Activated CD4-positive, alpha-beta T cell treated with anti-CD3 and anti-CD28 coated beads, Interleukin-2, amount 10 ng/mL, durations not matched to agents 7 days and 5 days (primary cell): Measurements from ENCODE around the gene LRRC8C. TPM values are rescaled to one million over a fixed set of nuclear protein-coding genes. Genes with fewer than 3 reads are reported as not detected.

Experiments
- CTCF ChIA-PET: fragments of 350-600 bp; sonication (Branson Sonifier 250); formaldehyde crosslinking; loops from one replicate; lab custom pipeline; 2021; ENCODE audit warnings: antibody characterized with exemption; lab: Charles Lee
- POLR2A ChIA-PET: fragments of 350-600 bp; sonication (Branson Sonifier 250); formaldehyde crosslinking; loops from one replicate; lab custom pipeline; 2021; ENCODE audit warnings: antibody characterized with exemption; lab: Charles Lee
- DNase-seq: peaks from one replicate; pipeline ENCODE4 v3.0.0-alpha.2; 2020
- H3K27ac Mint-ChIP-seq: one replicate; pipeline ENCODE4 v1.8.0; 2021; ENCODE audit warnings: mild to moderate bottlenecking, moderate library complexity, mixed read lengths
- H3K27me3 Mint-ChIP-seq: one replicate; pipeline ENCODE4 v1.8.0; 2021; ENCODE audit warnings: mixed read lengths
- H3K36me3 Mint-ChIP-seq: one replicate; pipeline ENCODE4 v1.8.0; 2021; ENCODE audit warnings: low read depth, mixed read lengths
- H3K4me1 Mint-ChIP-seq: one replicate; pipeline ENCODE4 v1.8.0; 2021; ENCODE audit warnings: mixed read lengths
- H3K4me3 Mint-ChIP-seq: one replicate; pipeline ENCODE4 v1.8.0; 2021; ENCODE audit warnings: mild to moderate bottlenecking, moderate library complexity, mixed read lengths
- H3K9me3 Mint-ChIP-seq: one replicate; pipeline ENCODE4 v1.8.0; 2021; ENCODE audit warnings: mixed read lengths
- total RNA-seq, 2 experiments: library from RNA; stranded (reverse); gene quantifications; one replicate each; pipeline ENCODE4 v1.2.3, GENCODE V29; 2021

LRRC8C gene
- total RNA-seq, 2 experiments from 2014 or later, result 45.0 to 55.2 TPM

GRCh38 chr1:89667691-89668090, 34.8 kb downstream of the LRRC8C start:
- ChIA-PET CTCF (interaction anchor here (1.0 to 3.8 kb wide), 3 partner anchors 8 to 27 kb away, joined by 4 to 21 read pairs (median 4); no protein-coding TSS in a partner anchor), POLR2A (interaction anchor here (0.7 to 1.1 kb wide), 2 partner anchors 32 to 86 kb away, joined by 3 to 4 read pairs; no protein-coding TSS in a partner anchor)
- H3K36me3 Mint-ChIP-seq, result peaks cover 75% of the 10 kb centered on the region
- no peak for DNase-seq
- H3K27ac Mint-ChIP-seq, result no peak overlapping the region
- H3K9me3 Mint-ChIP-seq, result peaks cover 11% of the 10 kb centered on the region
- no peaks in the 10 kb centered on the region for H3K27me3 Mint-ChIP-seq
- no peak overlapping the region for H3K4me3 Mint-ChIP-seq
- peaks cover 84% of the 10 kb centered on the region for H3K4me1 Mint-ChIP-seq

DNA sequence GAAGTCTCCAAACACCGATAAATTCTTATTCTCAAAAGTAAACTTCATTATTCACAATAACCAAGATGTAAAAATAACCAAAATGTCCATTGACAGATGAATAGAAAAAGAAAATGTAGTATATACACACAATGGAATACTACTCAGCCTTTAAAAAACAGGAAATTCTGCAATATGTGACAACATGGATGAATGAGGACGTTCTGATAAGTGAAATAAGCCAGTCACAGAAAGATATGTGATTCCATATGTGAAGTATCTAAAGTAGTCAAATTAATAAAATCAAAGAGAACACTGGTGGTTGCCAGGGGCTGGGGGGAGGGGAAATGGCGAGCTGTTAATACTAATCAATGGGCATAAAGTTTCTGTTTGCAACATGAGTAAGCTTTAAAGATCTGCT, 36.0 kb downstream of the LRRC8C start:
- ChIA-PET POLR2A (no interaction called here), CTCF (interaction anchor here (3.8 kb wide), 1 partner anchor 9 kb away, joined by 21 read pairs; no protein-coding TSS in a partner anchor)
- peaks cover 8% of the 10 kb centered on the region for H3K9me3 Mint-ChIP-seq
- peaks cover 91% of the 10 kb centered on the region for H3K4me1 Mint-ChIP-seq
- no peak overlapping the region for H3K27ac Mint-ChIP-seq
- DNase-seq, result no peak
- H3K36me3 Mint-ChIP-seq, result peaks cover 76% of the 10 kb centered on the region
- H3K4me3 Mint-ChIP-seq, result no peak overlapping the region
- no peaks in the 10 kb centered on the region for H3K27me3 Mint-ChIP-seq

DNA sequence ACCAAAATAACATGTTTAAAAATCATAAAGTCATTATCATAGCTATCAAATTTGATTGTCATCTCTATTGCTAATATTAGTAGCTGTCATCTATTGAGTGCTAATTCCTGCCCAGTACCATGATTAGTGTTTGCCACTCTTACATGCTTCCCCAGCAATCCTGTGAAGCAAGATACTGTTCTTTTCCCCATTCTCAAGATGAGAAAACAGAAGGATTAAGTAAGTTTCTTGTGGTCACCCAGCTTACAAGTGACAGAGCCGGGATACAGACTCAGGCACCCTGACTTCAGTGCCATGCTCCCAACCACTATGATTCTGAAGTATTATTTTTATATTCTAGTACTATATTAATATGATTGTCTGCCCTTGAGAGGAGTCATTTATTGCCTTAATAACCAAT, 36.5 kb downstream of the LRRC8C start:
- ChIA-PET CTCF (interaction anchor here (3.8 kb wide), 1 partner anchor 10 kb away, joined by 21 read pairs; no protein-coding TSS in a partner anchor), POLR2A (no interaction called here)
- Mint-ChIP-seq H3K36me3 (peaks cover 76% of the 10 kb centered on the region), H3K27me3 (no peaks in the 10 kb centered on the region), H3K4me3 (no peak overlapping the region), H3K27ac (no peak overlapping the region), H3K9me3 (peaks cover 6% of the 10 kb centered on the region), H3K4me1 (peaks cover 91% of the 10 kb centered on the region)
- DNase-seq, result no peak

GRCh38 chr1:89670163-89670562, 37.2 kb downstream of the LRRC8C start:
- H3K27ac Mint-ChIP-seq, result peak overlapping the region; percentile 39
- peaks cover 76% of the 10 kb centered on the region for H3K36me3 Mint-ChIP-seq
- ChIA-PET POLR2A (no interaction called here), CTCF (interaction anchor here (0.6 to 3.8 kb wide), 3 partner anchors 10 to 293 kb away, joined by 3 to 21 read pairs (median 5); no protein-coding TSS in a partner anchor)
- H3K4me3 Mint-ChIP-seq, result no peak overlapping the region
- peaks cover 2% of the 10 kb centered on the region for H3K9me3 Mint-ChIP-seq
- H3K4me1 Mint-ChIP-seq, result peaks cover 91% of the 10 kb centered on the region
- H3K27me3 Mint-ChIP-seq, result no peaks in the 10 kb centered on the region
- DNase-seq, result no peak

- Mint-ChIP-seq H3K9me3 (peaks cover 2% of the 10 kb centered on the region), H3K27ac (no peak overlapping the region), H3K27me3 (no peaks in the 10 kb centered on the region), H3K36me3 (peaks cover 79% of the 10 kb centered on the region), H3K4me1 (peaks cover 94% of the 10 kb centered on the region), H3K4me3 (no peak overlapping the region)
- ChIA-PET CTCF (interaction anchor here (0.6 to 3.8 kb wide), 6 partner anchors 11 to 293 kb away, joined by 3 to 21 read pairs (median 4); no protein-coding TSS in a partner anchor), POLR2A (no interaction called here)
- no peak for DNase-seq
Measured at GRCh38 chr1:89670711-89671110, 37.8 kb downstream of the LRRC8C start.

DNA sequence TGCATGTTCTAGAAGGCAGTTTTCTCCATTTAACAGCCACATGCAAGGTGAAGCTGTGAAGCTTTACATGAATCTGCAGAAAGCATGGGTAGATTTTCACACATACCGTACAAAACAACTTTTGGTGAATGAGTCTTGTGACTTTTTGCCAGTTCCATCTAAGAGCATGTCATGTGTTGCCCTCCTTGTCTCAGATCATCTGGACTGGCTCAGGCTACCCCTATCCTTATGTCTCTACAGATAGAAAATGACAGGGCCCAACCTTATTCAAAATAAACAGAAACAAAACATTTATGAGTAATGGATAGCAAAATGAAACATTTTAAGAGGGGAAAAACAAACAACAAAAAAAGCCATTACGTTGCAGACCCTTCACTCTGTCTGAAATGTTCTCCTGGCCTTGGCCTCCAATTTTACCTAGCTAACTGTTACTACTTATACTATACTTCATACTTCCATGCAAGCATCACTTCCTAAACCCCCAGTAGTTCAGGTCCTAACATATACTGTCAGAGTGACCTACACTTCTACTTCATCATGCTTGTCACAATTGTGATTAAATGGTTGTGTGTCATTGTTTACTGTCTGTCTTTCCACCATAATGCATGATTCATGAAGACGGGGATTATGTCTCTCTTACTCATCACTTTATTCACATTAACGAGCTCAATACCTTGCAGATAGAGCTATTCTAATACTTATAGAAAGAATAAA, 39.0 kb downstream of the LRRC8C start:
- Mint-ChIP-seq H3K4me1 (peaks cover 90% of the 10 kb centered on the region), H3K27me3 (no peaks in the 10 kb centered on the region), H3K36me3 (peaks cover 79% of the 10 kb centered on the region), H3K4me3 (no peak overlapping the region), H3K9me3 (peaks cover 2% of the 10 kb centered on the region), H3K27ac (no peak overlapping the region)
- DNase-seq, result no peak
- ChIA-PET POLR2A (no interaction called here), CTCF (interaction anchor here (0.6 to 1.3 kb wide), 6 partner anchors 10 to 41 kb away, joined by 3 to 4 read pairs (median 3); no protein-coding TSS in a partner anchor)

DNA sequence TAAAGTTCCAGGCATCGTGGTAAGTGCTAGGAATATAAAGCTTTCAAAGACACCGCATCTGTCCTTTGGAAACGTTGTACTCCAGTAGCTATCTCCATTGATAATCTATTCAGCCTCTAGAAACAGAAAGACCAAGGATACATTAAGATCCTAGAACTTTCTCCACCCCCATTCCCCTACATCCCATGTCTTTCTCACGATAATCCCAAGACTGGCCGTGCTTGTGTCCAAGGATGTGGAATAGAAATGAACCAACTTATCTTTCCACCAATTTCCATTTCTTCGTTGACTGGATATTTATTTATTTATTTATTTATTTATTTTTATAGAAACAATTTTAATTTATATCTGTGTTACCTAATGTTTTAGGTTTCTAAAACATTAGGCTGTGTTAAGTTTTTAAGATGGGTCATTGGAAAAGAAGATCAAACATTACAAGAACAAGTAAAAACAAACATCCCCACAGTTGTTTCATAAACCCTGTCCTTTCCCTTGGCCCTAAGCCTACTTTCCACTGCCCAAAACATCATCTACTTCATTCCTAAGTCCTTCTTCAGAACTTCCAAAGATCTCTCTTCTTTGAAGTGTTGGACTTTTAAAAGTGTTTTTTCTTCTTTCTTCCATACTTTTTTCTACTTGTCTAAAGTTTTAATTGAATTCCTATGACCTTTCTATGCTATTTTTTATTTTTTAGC, 39.7 kb downstream of the LRRC8C start:
- DNase-seq, result no peak
- CTCF ChIA-PET, result interaction anchor here (0.6 to 1.3 kb wide), 5 partner anchors 10 to 92 kb away, joined by 3 to 4 read pairs (median 3); no protein-coding TSS in a partner anchor
- Mint-ChIP-seq H3K9me3 (peaks cover 2% of the 10 kb centered on the region), H3K36me3 (peaks cover 77% of the 10 kb centered on the region), H3K4me1 (peaks cover 88% of the 10 kb centered on the region), H3K27me3 (no peaks in the 10 kb centered on the region), H3K27ac (no peak overlapping the region), H3K4me3 (no peak overlapping the region)
- POLR2A ChIA-PET, result no interaction called here

GRCh38 chr1:89673251-89673650, 40.3 kb downstream of the LRRC8C start:
- H3K27ac Mint-ChIP-seq, result no peak overlapping the region
- DNase-seq, result no peak
- ChIA-PET CTCF (interaction anchor here (1.1 kb wide), 1 partner anchor 91 kb away, joined by 4 read pairs; no protein-coding TSS in a partner anchor), POLR2A (no interaction called here)
- H3K4me3 Mint-ChIP-seq, result no peak overlapping the region
- H3K27me3 Mint-ChIP-seq, result no peaks in the 10 kb centered on the region
- peaks cover 76% of the 10 kb centered on the region for H3K36me3 Mint-ChIP-seq
- peaks cover 85% of the 10 kb centered on the region for H3K4me1 Mint-ChIP-seq
- H3K9me3 Mint-ChIP-seq, result peaks cover 2% of the 10 kb centered on the region

DNA sequence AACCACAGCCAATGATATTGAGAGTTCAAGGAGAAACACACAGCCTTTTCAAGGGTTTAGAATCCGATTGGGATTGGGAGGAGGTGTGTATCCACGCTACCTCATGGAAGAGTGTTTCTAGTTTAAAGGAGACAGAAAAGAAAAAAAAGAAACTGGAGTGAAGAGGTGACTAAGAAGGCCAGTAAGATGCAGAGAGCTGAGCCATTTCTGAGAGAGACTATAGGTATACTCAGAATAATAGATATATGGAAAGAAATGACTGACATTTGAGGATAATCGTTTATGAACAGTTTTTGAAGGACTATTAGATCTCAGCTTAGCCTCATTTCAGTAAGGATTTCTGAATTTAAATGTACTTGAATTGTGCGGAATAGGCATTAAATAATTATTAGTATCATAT, 42.8 kb downstream of the LRRC8C start:
- peaks cover 10% of the 10 kb centered on the region for H3K9me3 Mint-ChIP-seq
- no peak overlapping the region for H3K4me3 Mint-ChIP-seq
- peaks cover 82% of the 10 kb centered on the region for H3K36me3 Mint-ChIP-seq
- DNase-seq, result no peak
- H3K4me1 Mint-ChIP-seq, result peaks cover 70% of the 10 kb centered on the region
- ChIA-PET CTCF (interaction anchor here (0.9 to 1.3 kb wide), 2 partner anchors 24 to 55 kb away, joined by 3 to 6 read pairs; no protein-coding TSS in a partner anchor), POLR2A (no interaction called here)
- H3K27me3 Mint-ChIP-seq, result no peaks in the 10 kb centered on the region
- no peak overlapping the region for H3K27ac Mint-ChIP-seq

DNA sequence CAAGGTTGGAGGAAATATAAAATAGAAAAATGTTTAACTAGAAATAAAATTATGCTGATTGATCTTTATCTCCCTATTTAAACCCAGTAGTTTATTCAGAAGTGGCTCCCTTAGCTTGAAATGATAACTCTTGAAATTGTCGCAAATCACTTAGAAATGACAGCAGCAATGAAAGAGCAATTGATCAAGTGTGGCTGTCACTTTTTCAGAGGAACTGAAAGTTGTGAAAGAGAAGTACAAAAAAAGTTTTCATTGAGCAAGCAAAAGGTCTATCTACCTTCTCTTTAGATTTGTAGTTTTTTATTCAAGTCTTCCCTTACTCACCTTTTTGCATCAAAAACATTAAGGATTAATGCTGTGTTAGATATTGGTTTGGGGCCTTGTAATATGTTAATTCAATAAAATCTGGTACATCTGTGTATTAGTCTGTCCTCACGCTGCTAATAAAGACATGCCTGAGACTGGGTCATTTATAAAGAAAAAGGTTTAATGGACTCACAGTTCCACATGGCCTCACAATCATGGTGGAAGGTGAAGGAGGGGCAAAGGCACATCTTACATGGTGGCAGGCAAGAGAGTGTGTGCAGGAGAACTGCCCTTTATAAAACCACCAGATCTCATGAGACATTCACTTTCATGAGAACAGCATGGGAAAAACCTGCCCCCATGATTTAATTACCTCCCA, 48.3 kb downstream of the LRRC8C start:
- Mint-ChIP-seq H3K27ac (peak overlapping the region; percentile 58), H3K36me3 (peaks cover 71% of the 10 kb centered on the region), H3K4me1 (peaks cover 42% of the 10 kb centered on the region), H3K4me3 (no peak overlapping the region), H3K27me3 (no peaks in the 10 kb centered on the region), H3K9me3 (peaks cover 14% of the 10 kb centered on the region)
- CTCF ChIA-PET, result interaction anchor here (1.2 to 1.8 kb wide), 2 partner anchors 13 to 15 kb away, joined by 3 to 4 read pairs; no protein-coding TSS in a partner anchor
- DNase-seq, result no peak
- POLR2A ChIA-PET, result no interaction called here

GRCh38 chr1:89682611-89683010, 49.7 kb downstream of the LRRC8C start:
- Mint-ChIP-seq H3K4me3 (no peak overlapping the region), H3K27ac (no peak overlapping the region), H3K27me3 (no peaks in the 10 kb centered on the region), H3K4me1 (peaks cover 38% of the 10 kb centered on the region), H3K9me3 (peaks cover 17% of the 10 kb centered on the region), H3K36me3 (peaks cover 77% of the 10 kb centered on the region)
- ChIA-PET POLR2A (no interaction called here), CTCF (interaction anchor here (1.8 kb wide), 1 partner anchor 13 kb away, joined by 4 read pairs; no protein-coding TSS in a partner anchor)
- DNase-seq, result no peak

DNA sequence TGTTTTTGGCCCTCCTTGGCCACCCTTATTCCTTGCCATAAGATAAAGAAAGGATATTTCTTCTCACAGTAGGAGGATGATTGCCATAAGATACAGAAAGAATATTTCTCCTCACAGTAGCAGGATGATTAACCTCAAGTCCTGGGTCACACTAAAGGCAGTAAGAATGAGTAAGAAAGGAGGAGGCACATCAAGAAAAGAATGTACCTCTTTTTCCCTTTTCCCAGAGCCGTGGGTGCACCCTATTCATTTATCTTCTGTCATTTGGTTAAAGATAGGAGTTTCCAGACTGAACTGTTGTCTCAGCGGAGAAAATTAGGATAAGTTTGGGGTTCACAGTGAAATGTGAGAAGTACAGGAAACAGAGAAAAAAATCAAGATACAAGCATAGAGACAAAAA, 52.5 kb downstream of the LRRC8C start:
- Mint-ChIP-seq H3K27ac (no peak overlapping the region), H3K9me3 (peaks cover 9% of the 10 kb centered on the region), H3K36me3 (peaks cover 80% of the 10 kb centered on the region), H3K4me3 (no peak overlapping the region), H3K27me3 (no peaks in the 10 kb centered on the region), H3K4me1 (peaks cover 46% of the 10 kb centered on the region)
- DNase-seq, result no peak
- CTCF ChIA-PET, result no interaction called here
- POLR2A ChIA-PET, result no interaction called here
